GM06990 (cell line): Measurements from ENCODE around the gene DNA2.

Experiments used
- DNase-seq: peaks from one replicate; pipeline ENCODE4 v3.0.0-alpha.2; 2011; ENCODE audit not compliant: insufficient read length; ENCODE audit errors: extremely low read depth
- H3K27me3 ChIP-seq: replicated peaks from 2 replicates; pipeline ENCODE4 v1.6.0; 2011; ENCODE audit warnings: low read length; ENCODE audit not compliant: control insufficient read depth, insufficient read depth
- H3K36me3 ChIP-seq: 2 replicates; pipeline ENCODE4 v1.5.1; 2011; ENCODE audit warnings: low read length; ENCODE audit not compliant: control insufficient read depth, insufficient read depth
- H3K4me3 ChIP-seq: replicated peaks from 2 replicates; pipeline ENCODE4 v1.5.1; 2011; ENCODE audit warnings: low read depth, mild to moderate bottlenecking, control low read depth, low read length
- TF ChIP-seq, protein P1 (sequence below): IDR thresholded peaks from 2 replicates; pipeline ENCODE4 v1.5.1; 2011; ENCODE audit warnings: low read length, control low read depth, mild to moderate bottlenecking, inconsistent platforms; ENCODE audit not compliant: insufficient read depth, poor library complexity, severe bottlenecking

Gene DNA2

DNA sequence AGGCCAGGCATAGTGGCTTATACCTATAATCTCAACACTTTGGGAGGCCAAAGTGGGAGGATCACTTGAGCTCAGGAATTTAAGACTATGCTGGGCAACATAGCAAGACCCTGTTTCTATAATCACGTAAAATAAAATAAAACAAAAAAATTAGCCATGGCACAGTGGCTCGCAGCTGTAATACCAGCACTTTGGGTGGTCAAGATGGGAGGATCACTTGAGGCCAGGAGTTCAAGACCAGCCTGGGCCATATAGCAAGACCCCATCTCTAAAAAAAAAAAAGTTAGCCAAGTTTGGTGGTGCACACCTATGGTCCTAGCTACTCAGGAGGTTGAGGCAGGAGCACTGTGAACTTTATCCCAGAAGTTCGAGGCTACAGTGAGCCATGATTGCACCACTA lies 30.9 kb downstream of the DNA2 start:
- H3K27me3 ChIP-seq, result no peaks in the 10 kb centered on the region
- TF ChIP-seq, protein P1, sequence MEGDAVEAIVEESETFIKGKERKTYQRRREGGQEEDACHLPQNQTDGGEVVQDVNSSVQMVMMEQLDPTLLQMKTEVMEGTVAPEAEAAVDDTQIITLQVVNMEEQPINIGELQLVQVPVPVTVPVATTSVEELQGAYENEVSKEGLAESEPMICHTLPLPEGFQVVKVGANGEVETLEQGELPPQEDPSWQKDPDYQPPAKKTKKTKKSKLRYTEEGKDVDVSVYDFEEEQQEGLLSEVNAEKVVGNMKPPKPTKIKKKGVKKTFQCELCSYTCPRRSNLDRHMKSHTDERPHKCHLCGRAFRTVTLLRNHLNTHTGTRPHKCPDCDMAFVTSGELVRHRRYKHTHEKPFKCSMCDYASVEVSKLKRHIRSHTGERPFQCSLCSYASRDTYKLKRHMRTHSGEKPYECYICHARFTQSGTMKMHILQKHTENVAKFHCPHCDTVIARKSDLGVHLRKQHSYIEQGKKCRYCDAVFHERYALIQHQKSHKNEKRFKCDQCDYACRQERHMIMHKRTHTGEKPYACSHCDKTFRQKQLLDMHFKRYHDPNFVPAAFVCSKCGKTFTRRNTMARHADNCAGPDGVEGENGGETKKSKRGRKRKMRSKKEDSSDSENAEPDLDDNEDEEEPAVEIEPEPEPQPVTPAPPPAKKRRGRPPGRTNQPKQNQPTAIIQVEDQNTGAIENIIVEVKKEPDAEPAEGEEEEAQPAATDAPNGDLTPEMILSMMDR, result no peak
- H3K36me3 ChIP-seq, result peaks cover 2% of the 10 kb centered on the region
- DNase-seq, result no peak
- no peak overlapping the region for H3K4me3 ChIP-seq

DNA sequence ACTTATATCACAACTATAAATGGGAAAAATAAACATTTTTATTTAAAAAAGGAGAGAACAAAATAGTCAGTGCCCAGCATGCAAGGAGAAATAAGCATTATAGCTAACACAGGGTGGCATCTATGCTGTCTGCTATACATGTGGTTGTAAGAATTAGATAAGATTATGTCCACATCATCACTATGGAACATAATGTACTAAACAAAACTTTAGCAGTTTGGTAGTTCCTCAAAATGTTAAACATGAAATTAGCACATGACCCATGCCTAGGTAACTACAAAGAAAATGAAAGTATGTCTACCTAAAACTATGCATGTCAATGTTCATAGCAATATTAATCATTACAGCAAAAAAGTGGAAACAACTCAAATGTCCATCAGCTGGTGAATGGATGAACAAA lies 36.0 kb downstream of the DNA2 start:
- TF ChIP-seq, protein P1, result no peak
- Histone ChIP-seq H3K4me3 (no peak overlapping the region), H3K36me3 (no peaks in the 10 kb centered on the region; the same call in 1 of the 2 replicates), H3K27me3 (no peaks in the 10 kb centered on the region)
- DNase-seq, result no peak

DNA sequence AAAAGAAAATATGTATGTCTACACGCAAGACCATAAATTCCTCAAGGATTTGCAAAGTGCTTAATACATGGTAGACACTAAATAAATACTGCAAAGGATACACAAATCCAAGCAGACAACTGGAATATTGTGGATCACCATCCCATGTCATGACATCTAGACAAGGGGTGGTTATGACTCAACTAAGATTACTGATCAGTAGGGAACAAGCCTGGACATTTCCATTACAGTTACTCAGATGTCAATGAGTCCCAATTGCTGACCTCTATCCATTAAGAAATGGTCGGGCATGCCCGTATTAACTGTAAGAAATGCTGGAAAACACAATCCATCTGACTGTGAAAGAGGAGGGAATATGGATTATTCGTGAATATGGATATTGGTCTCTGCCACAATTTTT lies 37.1 kb downstream of the DNA2 start:
- Histone ChIP-seq H3K4me3 (no peak overlapping the region), H3K36me3 (no peaks in the 10 kb centered on the region; the same call in none of the 2 replicates), H3K27me3 (no peaks in the 10 kb centered on the region)
- no peak for DNase-seq
- TF ChIP-seq, protein P1, result no peak

DNA sequence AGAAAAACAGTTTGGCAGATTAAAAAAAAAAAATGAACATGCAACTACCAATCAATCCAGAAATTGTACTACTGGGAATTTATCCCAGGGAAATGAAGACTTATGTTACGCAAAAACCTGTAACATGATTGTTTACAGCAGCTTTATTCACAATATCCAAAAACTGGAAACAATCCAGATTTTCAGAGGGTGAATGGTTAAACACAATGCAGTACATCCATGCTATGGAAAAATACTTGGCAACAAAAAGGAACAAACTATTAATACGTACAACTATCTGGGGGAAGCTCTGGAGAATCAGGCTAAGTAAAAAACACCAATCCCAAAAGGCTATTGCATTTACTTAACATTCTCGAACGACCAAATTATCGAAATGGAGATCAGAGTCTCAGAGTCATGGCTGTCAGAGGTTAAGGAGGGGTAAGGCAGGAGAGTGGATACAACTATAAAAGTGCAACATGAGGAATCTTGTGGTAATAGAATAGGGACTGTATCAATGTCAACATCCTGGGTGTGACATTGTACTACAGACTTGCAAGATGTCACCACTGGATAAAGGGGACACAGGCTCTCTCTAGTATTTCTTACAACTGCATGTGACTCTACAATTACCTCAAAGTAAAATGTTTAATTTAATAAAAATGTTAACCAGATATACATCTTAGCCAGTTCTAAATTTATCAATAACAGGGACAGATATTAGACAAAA lies 43.2 kb downstream of the DNA2 start:
- H3K36me3 ChIP-seq, result peaks cover 5% of the 10 kb centered on the region
- TF ChIP-seq, protein P1, result no peak

DNA sequence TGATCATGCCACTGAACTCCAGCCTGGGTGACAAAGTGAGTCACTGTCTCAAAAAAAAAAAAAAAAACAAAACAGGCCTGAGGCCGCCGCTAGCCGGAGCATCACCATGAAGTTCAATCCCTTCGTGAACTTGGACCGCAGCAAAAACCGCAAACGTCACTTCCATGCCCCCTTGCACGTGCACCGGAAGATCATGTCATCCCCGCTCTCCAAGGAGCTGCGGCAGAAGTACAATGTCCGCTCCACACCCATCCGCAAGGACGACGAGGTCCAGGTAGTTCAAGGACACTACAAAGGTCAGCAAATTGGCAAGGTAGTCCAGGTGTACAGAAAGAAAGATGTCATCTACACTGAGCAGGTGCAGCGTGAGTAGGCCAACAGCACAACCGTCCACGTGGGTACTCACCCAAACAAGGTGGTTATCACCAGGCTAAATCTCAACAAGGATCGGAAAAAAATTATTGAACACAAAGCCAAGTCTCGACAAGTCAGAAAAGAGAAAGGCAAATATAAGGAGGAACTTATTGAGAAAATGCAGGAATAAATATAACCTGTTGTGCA lies 47.2 kb downstream of the DNA2 start:
- peaks cover 6% of the 10 kb centered on the region for H3K36me3 ChIP-seq
- TF ChIP-seq, protein P1, result no peak
- DNase-seq, result no peak

More for the DNA sequence above, 43.2 kb downstream of the DNA2 start:
- no peak for DNase-seq
- no peak overlapping the region for H3K4me3 ChIP-seq
- no peaks in the 10 kb centered on the region for H3K27me3 ChIP-seq

More for the DNA sequence above, 47.2 kb downstream of the DNA2 start:
- H3K4me3 ChIP-seq, result no peak overlapping the region
- no peaks in the 10 kb centered on the region for H3K27me3 ChIP-seq
